Fibroblast of mammary gland (primary cell): Measurements from ENCODE around the gene TRIM69.

ENCODE experiments used
- DNase-seq: peaks from one replicate; pipeline ENCODE4 v3.0.0-alpha.2; 2010; ENCODE audit warnings: low read depth
- H3K4me3 ChIP-seq: 2 replicates; pipeline ENCODE4 v1.5.1; 2011; ENCODE audit warnings: low read depth, mild to moderate bottlenecking, low read length, moderate library complexity; ENCODE audit not compliant: control insufficient read depth
- TF ChIP-seq, protein P1 (sequence below): conservative IDR thresholded peaks from 2 replicates; pipeline ENCODE4 v1.5.1; 2011; ENCODE audit warnings: low read depth, low read length, inconsistent platforms; ENCODE audit not compliant: control insufficient read depth, insufficient read depth

Gene TRIM69

DNA sequence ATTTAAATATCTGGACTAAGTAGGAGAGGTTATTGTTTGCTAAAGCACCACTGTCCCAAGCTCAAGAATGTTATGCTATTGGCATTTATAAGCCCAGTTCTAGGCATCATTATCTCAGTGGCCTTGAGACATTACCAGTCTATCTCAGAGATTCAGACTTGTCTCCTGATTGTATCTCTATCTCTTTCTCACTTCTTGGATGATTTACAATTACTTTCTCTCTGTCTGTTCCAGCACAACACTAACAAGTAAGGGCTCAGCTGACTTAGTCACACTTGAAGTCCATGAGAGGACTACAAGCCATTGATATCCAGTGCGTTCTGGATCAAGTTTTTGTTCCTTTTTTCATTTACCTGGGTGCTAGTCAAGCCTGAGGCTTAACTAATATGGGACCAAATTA lies 60.2 kb downstream of the TRIM69 start:
- no peak overlapping the region for H3K4me3 ChIP-seq
- TF ChIP-seq, protein P1, sequence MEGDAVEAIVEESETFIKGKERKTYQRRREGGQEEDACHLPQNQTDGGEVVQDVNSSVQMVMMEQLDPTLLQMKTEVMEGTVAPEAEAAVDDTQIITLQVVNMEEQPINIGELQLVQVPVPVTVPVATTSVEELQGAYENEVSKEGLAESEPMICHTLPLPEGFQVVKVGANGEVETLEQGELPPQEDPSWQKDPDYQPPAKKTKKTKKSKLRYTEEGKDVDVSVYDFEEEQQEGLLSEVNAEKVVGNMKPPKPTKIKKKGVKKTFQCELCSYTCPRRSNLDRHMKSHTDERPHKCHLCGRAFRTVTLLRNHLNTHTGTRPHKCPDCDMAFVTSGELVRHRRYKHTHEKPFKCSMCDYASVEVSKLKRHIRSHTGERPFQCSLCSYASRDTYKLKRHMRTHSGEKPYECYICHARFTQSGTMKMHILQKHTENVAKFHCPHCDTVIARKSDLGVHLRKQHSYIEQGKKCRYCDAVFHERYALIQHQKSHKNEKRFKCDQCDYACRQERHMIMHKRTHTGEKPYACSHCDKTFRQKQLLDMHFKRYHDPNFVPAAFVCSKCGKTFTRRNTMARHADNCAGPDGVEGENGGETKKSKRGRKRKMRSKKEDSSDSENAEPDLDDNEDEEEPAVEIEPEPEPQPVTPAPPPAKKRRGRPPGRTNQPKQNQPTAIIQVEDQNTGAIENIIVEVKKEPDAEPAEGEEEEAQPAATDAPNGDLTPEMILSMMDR, result no peak
- DNase-seq, result no peak

DNA sequence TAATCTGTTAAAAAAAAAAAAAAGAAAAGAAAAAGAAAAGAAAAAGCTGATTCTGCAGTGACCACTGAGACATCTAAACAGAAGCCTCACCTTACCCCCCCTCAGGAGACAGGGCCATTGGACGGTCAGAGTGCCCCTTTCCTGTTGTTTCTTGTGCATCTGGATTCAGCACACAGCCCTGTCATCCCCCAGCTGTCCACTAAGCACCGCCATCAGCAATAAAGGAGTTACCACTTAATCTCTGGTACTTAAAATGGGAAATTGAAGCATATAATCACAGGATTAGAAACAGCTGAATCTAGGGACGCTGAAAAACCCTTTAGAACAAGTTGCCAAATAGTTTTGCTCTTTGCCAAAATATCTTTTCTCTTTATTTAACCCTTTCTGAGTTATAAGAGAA lies 62.5 kb downstream of the TRIM69 start:
- no peak overlapping the region for H3K4me3 ChIP-seq
- TF ChIP-seq, protein P1, result peak; percentile 21
- no peak for DNase-seq

DNA sequence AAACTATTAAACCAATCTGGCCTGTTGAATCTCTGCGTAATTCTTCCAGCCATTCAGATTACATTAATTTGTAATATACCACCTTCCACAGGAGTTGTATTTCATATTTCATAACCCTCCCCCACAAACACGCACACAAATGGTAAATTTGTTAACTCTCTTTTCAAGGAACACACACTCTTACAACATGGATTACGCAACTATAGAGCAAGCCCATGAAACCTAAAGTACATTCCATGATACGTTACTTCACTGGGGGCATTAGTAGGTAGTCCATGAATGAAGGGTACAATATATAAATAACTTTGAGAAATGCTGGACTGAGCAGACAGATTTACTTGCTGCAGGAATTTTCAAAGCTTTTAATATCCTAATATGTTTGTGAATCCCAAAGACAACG lies 65.0 kb downstream of the TRIM69 start:
- H3K4me3 ChIP-seq, result no peak overlapping the region
- TF ChIP-seq, protein P1, result no peak
- no peak for DNase-seq

DNA sequence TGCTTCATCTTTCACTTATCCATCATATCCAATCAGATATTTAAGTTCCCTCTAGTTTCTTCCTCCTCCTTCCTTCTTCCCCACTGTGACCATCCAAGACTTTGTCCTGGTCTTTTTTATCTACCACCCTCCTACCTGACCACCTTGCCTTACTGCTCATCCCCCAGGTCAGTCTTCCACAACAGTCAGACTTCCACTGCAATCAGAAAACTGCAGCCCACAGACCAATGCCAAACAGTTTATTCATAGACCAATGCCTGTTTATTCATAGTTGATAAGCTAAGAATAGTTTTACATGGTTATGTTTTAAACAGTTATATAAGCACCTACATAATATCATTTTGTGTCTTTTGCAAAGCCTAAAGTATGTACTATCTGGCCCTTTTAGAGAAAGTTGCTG lies 65.5 kb downstream of the TRIM69 start:
- TF ChIP-seq, protein P1, result no peak
- no peak for DNase-seq
- no peak overlapping the region for H3K4me3 ChIP-seq

DNA sequence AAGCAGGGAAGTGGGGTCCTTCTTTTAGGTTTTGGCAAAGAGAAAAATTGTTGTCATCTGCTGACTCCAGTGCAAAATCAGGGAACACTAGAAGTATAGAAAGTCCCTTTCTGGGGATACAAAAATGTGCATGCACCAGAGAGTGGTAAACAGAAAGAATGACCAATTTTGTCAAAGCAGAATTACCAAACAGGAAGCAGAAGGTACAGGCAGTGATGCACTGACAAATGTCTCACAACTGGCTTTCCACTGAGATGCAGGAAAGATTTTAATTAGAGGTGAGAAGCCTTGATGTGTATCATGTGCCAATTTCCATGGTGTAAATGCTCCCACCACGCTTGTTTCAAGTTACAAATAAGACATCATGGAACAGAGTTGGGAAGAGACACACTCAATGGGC lies 66.0 kb downstream of the TRIM69 start:
- TF ChIP-seq, protein P1, result no peak
- no peak overlapping the region for H3K4me3 ChIP-seq
- DNase-seq, result no peak

DNA sequence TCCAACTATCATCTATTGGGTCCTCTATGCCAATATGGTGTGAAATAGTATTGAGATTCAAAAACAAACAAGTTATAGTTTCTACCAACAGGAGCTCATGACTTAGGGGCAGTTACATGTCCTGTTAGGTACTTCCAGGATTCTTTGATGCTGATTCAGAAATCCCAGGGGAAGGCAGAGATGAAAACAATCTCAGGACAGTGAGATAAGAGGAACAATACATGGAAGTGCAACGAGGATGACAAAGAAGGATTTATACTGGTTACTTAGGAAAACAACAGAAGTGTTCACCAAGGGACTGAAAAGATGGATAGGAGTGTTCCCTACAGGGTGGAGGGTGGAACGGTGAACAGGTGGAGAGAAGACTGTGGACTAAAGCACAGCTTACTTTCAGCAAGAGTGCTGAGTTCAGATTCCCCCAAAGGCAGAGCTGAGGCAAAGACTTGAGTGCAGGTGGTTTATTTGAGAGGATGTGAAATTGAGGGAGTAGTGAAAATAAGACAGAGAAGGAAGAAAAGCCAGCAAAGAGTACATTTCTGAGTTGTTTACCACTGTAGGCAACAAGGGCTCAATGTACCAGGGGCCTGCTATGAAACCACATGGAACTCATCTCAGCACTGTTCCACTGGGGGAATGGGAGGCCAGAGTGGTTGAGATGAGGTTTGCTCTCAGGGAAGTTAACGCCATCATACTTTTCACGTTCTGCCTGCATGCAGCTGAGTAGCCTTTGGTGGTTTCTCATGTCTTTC lies 68.1 kb downstream of the TRIM69 start:
- TF ChIP-seq, protein P1, result no peak
- H3K4me3 ChIP-seq, result no peak overlapping the region
- DNase-seq, result no peak

DNA sequence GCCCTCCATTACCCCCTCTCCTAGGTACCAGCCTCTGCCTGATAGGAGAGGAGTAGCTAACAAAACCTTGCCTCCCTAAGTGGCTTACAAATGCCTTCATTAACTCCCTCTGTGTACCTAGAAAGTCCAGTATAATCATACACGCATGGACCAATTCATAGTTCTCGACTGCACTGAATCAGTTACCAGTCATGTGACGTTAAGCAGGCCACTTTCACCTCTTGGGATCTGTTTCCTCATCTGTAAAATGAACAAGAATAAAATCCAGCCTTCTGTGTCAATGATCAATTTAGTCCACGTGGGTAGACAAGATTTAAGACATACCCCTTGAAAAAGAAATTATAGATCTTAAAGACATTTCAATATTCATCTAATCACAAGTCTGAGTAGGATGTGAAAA lies 72.2 kb downstream of the TRIM69 start:
- DNase-seq, result no peak
- TF ChIP-seq, protein P1, result no peak
- H3K4me3 ChIP-seq, result no peak overlapping the region
